ENCODE data around the gene ADCYAP1R1. TPM values are rescaled to one million over a fixed set of nuclear protein-coding genes. Genes with fewer than 3 reads are reported as not detected.

The ADCYAP1R1 gene
- total RNA-seq, 1 experiment from 2014 or later, result 0.12 TPM

- Histone ChIP-seq H3K27ac (ENCODE audit: low read depth, low read length) (no peak overlapping the region), H3K79me2 (ENCODE audit: insufficient read depth, low read length) (no peaks in the 10 kb centered on the region), H3K4me1 (ENCODE audit: control insufficient read depth in 1 of 2, insufficient read depth in 2 of 2, low read length in 2 of 2) (no peaks in the 10 kb centered on the region), H3K36me3 (ENCODE audit: control insufficient read depth in 1 of 2, insufficient read depth in 2 of 2, low read length in 2 of 2) (no peaks in the 10 kb centered on the region), H3K4me3 (replicated peaks in 1 of 2; ENCODE audit: low read depth in 1 of 2, low read length in 2 of 2) (no peak overlapping the region), H4K20me1 (ENCODE audit: insufficient read depth) (no peaks in the 10 kb centered on the region), H3K9me2 (ENCODE audit: insufficient read depth) (no peaks in the 10 kb centered on the region), H3K9me3 (ENCODE audit: control insufficient read depth in 1 of 2, insufficient read depth in 1 of 2, low read depth in 1 of 2, low read length in 2 of 2) (no peaks in the 10 kb centered on the region), H2AFZ (ENCODE audit: low read depth, low read length, poor library complexity, severe bottlenecking) (no peak overlapping the region), H3K4me2 (ENCODE audit: low read length) (no peak overlapping the region), H3K27me3 (ENCODE audit: insufficient read depth, low read length) (peaks cover 40% of the 10 kb centered on the region), H3K9ac (ENCODE audit: low read length) (no peak overlapping the region)
- ATAC-seq, result no peak
- no TSS peak for BruUV-seq (replicated peaks)
- no peak for DNase-seq (ENCODE audit: low read depth, low spot score)
- ChIA-PET CTCF (no interaction called here), RAD21 (ENCODE audit: low non-redundant PET in 1 of 2, low total read pairs in 2 of 2, uncharacterized antibody in 2 of 2, unreplicated experiment in 2 of 2) (no interaction called here), POLR2A (no interaction called here)
- intact Hi-C loops (cut with micrococcal nuclease), result no loop called here
- TF ChIP-seq SRF (IDR thresholded peaks at IDR 0.05; ENCODE audit: low read depth), result no peak
- TF ChIP-seq TCF7L2 (IDR thresholded peaks at IDR 0.05; ENCODE audit: borderline replicate concordance, extremely low read depth, insufficient read depth, insufficient read length), result no peak
- TF ChIP-seq RAD21 (IDR thresholded peaks at IDR 0.05; ENCODE audit: low read depth), result no peak
- TF ChIP-seq CEBPB (IDR thresholded peaks at IDR 0.05; ENCODE audit: low read depth), result no peak
- TF ChIP-seq EZH2 (IDR thresholded peaks at IDR 0.05), result no peak
- no peak for TF ChIP-seq POLR2AphosphoS5 (IDR thresholded peaks at IDR 0.05; ENCODE audit: low read depth, low read length)
- no peak for TF ChIP-seq MAX (IDR thresholded peaks at IDR 0.05)
- TF ChIP-seq ELF1 (IDR thresholded peaks at IDR 0.05; ENCODE audit: borderline replicate concordance, low read depth), result no peak
- TF ChIP-seq ZFX (IDR thresholded peaks at IDR 0.05), result no peak
- TF ChIP-seq CBX3 (IDR thresholded peaks at IDR 0.05; ENCODE audit: low read depth), result no peak
- no peak for TF ChIP-seq ZBTB33 (IDR thresholded peaks at IDR 0.05; ENCODE audit: extremely low read depth, insufficient replicate concordance, low read length)
- no peak for TF ChIP-seq REST (IDR thresholded peaks at IDR 0.05; ENCODE audit: low read depth)
- no peak for TF ChIP-seq FOSL1 (IDR thresholded peaks at IDR 0.05; ENCODE audit: low read depth)
- TF ChIP-seq ATF3 (IDR thresholded peaks at IDR 0.05), result no peak
- no peak for TF ChIP-seq JUND (IDR thresholded peaks at IDR 0.05)
- no peak for TF ChIP-seq SIN3A (IDR thresholded peaks at IDR 0.05; ENCODE audit: low read depth)
- TF ChIP-seq EZH2phosphoT487 (IDR thresholded peaks at IDR 0.05; ENCODE audit: borderline replicate concordance), result no peak
- no peak for TF ChIP-seq ZNF274 (IDR thresholded peaks at IDR 0.05; ENCODE audit: low read depth, low read length)
Measured at GRCh38 chr7:31111109-31111451, 59.0 kb downstream of the ADCYAP1R1 start.

Data from HCT116 (cell line).